ENCODE results near the gene ATP5F1C.
"Not testable (repeated sequence)": the region's sequence is repeated elsewhere in the genome, so short reads cannot be mapped to it uniquely, and the experiment has no call there.

DNA sequence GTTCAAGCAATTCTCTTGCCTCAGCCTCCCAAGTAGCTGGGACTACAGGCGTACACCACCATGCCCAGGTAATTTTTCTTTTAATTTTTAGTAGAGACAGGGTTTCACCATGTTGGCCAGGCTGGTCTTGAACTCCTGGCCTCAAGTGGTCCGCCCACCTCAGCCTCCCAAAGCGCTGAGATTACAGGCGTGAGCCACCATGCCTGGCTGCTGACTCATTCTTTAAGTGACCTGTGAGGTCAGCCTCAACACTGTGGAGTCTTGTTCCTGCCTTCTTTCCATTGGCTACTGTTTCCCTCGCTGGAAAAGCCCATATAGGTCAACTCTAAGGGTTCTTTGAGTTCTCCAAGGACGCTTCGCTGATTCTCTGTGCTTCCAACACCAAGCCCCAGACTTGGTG, 39.3 kb upstream of the ATP5F1C start:
- TF ChIP-seq CTCF (IDR thresholded peaks at IDR 0.05); SIN3A (IDR thresholded peaks at IDR 0.05; ENCODE audit: borderline replicate concordance, insufficient read depth, low read depth, low read length); POLR2AphosphoS5 (IDR thresholded peaks at IDR 0.05; ENCODE audit: low read depth, low read length); TCF7L2 (IDR thresholded peaks at IDR 0.05; ENCODE audit: low read depth, low read length): not testable (repeated sequence)
- TF ChIP-seq, protein P1, sequence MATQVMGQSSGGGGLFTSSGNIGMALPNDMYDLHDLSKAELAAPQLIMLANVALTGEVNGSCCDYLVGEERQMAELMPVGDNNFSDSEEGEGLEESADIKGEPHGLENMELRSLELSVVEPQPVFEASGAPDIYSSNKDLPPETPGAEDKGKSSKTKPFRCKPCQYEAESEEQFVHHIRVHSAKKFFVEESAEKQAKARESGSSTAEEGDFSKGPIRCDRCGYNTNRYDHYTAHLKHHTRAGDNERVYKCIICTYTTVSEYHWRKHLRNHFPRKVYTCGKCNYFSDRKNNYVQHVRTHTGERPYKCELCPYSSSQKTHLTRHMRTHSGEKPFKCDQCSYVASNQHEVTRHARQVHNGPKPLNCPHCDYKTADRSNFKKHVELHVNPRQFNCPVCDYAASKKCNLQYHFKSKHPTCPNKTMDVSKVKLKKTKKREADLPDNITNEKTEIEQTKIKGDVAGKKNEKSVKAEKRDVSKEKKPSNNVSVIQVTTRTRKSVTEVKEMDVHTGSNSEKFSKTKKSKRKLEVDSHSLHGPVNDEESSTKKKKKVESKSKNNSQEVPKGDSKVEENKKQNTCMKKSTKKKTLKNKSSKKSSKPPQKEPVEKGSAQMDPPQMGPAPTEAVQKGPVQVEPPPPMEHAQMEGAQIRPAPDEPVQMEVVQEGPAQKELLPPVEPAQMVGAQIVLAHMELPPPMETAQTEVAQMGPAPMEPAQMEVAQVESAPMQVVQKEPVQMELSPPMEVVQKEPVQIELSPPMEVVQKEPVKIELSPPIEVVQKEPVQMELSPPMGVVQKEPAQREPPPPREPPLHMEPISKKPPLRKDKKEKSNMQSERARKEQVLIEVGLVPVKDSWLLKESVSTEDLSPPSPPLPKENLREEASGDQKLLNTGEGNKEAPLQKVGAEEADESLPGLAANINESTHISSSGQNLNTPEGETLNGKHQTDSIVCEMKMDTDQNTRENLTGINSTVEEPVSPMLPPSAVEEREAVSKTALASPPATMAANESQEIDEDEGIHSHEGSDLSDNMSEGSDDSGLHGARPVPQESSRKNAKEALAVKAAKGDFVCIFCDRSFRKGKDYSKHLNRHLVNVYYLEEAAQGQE (IDR thresholded peaks at IDR 0.05; ENCODE audit: insufficient read depth in 1 of 2, low read depth in 2 of 2, low read length in 1 of 2) = not testable (repeated sequence)
